PC-3 (cell line): ENCODE results near the gene PTBP1. TPM values are rescaled to one million over a fixed set of nuclear protein-coding genes. Genes with fewer than 3 reads are reported as not detected.
"Not testable (repeated sequence)": the region's sequence is repeated elsewhere in the genome, so short reads cannot be mapped to it uniquely, and the experiment has no call there.

Experiments
- ATAC-seq: fragments of 200-7000 bp; cut with Tn5 transposase; 2 replicates; pipeline ENCODE4 v1.9.1; 2020; ENCODE audit warnings: mild to moderate bottlenecking, moderate library complexity
- BruUV-seq: library from RNA; stranded (reverse); fragments of 400-500 nt; replicated peaks from 2 replicates; lab custom pipeline; 2021; lab: Mats Ljungman, UMichigan
- CTCF ChIA-PET: fragments of 300-600 bp; sonication (Branson Sonifier 250); formaldehyde crosslinking; loops from one replicate; lab custom pipeline; 2022; ENCODE audit warnings: antibody characterized with exemption; lab: Charles Lee
- POLR2A ChIA-PET: fragments of 300-600 bp; sonication (Branson Sonifier 250); formaldehyde crosslinking; loops from one replicate; lab custom pipeline; 2022; ENCODE audit warnings: antibody characterized with exemption; ENCODE audit not compliant: unreplicated experiment; lab: Charles Lee
- DNase-seq: peaks from one replicate; pipeline ENCODE4 v3.0.0-alpha.2; 2015
- H2AFZ ChIP-seq: fragments of 300-600 bp; sonication (generic); 2 replicates; pipeline ENCODE4 v1.6.0; 2016; ENCODE audit warnings: antibody characterized with exemption, low read length
- H3F3A ChIP-seq: fragments of 300-600 bp; sonication (generic); one replicate; pipeline ENCODE4 v1.6.0; 2017; ENCODE audit warnings: antibody characterized with exemption, low read length, control low read depth, mild to moderate bottlenecking; ENCODE audit not compliant: unreplicated experiment
- H3K27ac ChIP-seq: fragments of 300-600 bp; sonication (generic); 2 replicates; pipeline ENCODE4 v1.5.1; 2016; ENCODE audit warnings: mild to moderate bottlenecking, low read length
- H3K27me3 ChIP-seq: fragments of 300-600 bp; sonication (generic); 2 replicates; pipeline ENCODE4 v1.6.1; 2016; ENCODE audit warnings: low read length, mixed read lengths
- H3K36me3 ChIP-seq: fragments of 300-600 bp; sonication (generic); 2 replicates; pipeline ENCODE4 v1.6.1; 2016; ENCODE audit warnings: low read depth, mixed run types, low read length, mixed read lengths
- H3K4me1 ChIP-seq: fragments of 300-600 bp; sonication (generic); 2 replicates; pipeline ENCODE4 v1.5.1; 2016; ENCODE audit warnings: low read length; ENCODE audit not compliant: insufficient read depth
- H3K4me2 ChIP-seq: fragments of 300-600 bp; sonication (generic); 2 replicates; pipeline ENCODE4 v1.6.0; 2016; ENCODE audit warnings: low read length
- H3K4me3 ChIP-seq: fragments of 300-600 bp; sonication (generic); 2 replicates; pipeline ENCODE4 v1.5.1; 2016; ENCODE audit warnings: mild to moderate bottlenecking, low read length, mixed read lengths
- H3K79me2 ChIP-seq: fragments of 300-600 bp; sonication (generic); 2 replicates; pipeline ENCODE4 v1.6.1; 2017; ENCODE audit warnings: low read length, mixed read lengths
- H3K9ac ChIP-seq: fragments of 300-600 bp; sonication (generic); 2 replicates; pipeline ENCODE4 v1.6.0; 2016; ENCODE audit warnings: mild to moderate bottlenecking, low read length
- H3K9me2 ChIP-seq: fragments of 300-600 bp; sonication (generic); replicated peaks from 2 replicates; pipeline ENCODE4 v1.6.1; 2016; ENCODE audit warnings: mixed run types, low read length, mixed read lengths
- H3K9me3 ChIP-seq: fragments of 300-600 bp; sonication (generic); 2 replicates; pipeline ENCODE4 v1.6.1; 2016; ENCODE audit warnings: low read length, mixed read lengths
- H4K20me1 ChIP-seq: fragments of 300-600 bp; sonication (generic); 2 replicates; pipeline ENCODE4 v1.6.1; 2016; ENCODE audit warnings: low read length, mixed read lengths
- CTCF ChIP-seq: fragments of 300-600 bp; sonication (generic); conservative IDR thresholded peaks from 2 replicates; pipeline ENCODE4 v1.5.1; 2017; ENCODE audit warnings: antibody characterized with exemption, low read depth, mild to moderate bottlenecking, low read length
- EZH2 ChIP-seq: fragments of 300-600 bp; sonication (generic); IDR thresholded peaks from one replicate; pipeline ENCODE4 v1.6.1; 2017; ENCODE audit warnings: antibody characterized with exemption, mild to moderate bottlenecking, low read length; ENCODE audit not compliant: unreplicated experiment
- EZH2phosphoT487 ChIP-seq: fragments of 300-600 bp; sonication (generic); IDR thresholded peaks from 2 replicates; pipeline ENCODE4 v1.6.1; 2018; ENCODE audit warnings: mild to moderate bottlenecking, antibody characterized with exemption, low read length, borderline replicate concordance
- intact Hi-C: fragments of 100-400 bp; cut with micrococcal nuclease; formaldehyde crosslinking; loops from 2 replicates; pipeline ENCODE4 v1.9.0; 2023
- total RNA-seq: library from RNA; depleted of rRNA; stranded (reverse); fragments of >200 nt; gene quantifications from 2 replicates; pipeline ENCODE4 v1.2.3, GENCODE V29; 2014

PTBP1 gene
- total RNA-seq, 1 experiment from 2014 or later = 412 TPM

- intact Hi-C loops = no loop called here
Measured at GRCh38 chr19:816500-816857, 19.2 kb downstream of the PTBP1 start.

GRCh38 chr19:820212-820611 lies 23.0 kb downstream of the PTBP1 start:
- ATAC-seq, BruUV-seq: not testable (repeated sequence)

More at GRCh38 chr19:816500-816857, 19.2 kb downstream of the PTBP1 start:
- Histone ChIP-seq H3K9me3 (no peaks in the 10 kb centered on the region), H4K20me1 (0 out of 2 replicates have a peak, but pooled peaks cover 2% of the 10 kb centered on the region), H3K9ac (no peak overlapping the region), H3K36me3 (no peaks in the 10 kb centered on the region; the same call in 1 of the 2 replicates), H3F3A (no peaks in the 10 kb centered on the region), H3K79me2 (no peaks in the 10 kb centered on the region), H2AFZ (no peak overlapping the region), H3K27ac (no peak overlapping the region), H3K4me1 (no peaks in the 10 kb centered on the region), H3K4me2 (no peak overlapping the region), H3K4me3 (no peak overlapping the region), H3K9me2 (no peaks in the 10 kb centered on the region), H3K27me3 (no peaks in the 10 kb centered on the region)
- no peak for DNase-seq
- no TSS peak for BruUV-seq
- no peak for TF ChIP-seq EZH2phosphoT487
- no peak for TF ChIP-seq EZH2
- TF ChIP-seq CTCF = no peak
- CTCF ChIA-PET = no interaction called here
- POLR2A ChIA-PET = no interaction called here
- ATAC-seq = no peak

DNA sequence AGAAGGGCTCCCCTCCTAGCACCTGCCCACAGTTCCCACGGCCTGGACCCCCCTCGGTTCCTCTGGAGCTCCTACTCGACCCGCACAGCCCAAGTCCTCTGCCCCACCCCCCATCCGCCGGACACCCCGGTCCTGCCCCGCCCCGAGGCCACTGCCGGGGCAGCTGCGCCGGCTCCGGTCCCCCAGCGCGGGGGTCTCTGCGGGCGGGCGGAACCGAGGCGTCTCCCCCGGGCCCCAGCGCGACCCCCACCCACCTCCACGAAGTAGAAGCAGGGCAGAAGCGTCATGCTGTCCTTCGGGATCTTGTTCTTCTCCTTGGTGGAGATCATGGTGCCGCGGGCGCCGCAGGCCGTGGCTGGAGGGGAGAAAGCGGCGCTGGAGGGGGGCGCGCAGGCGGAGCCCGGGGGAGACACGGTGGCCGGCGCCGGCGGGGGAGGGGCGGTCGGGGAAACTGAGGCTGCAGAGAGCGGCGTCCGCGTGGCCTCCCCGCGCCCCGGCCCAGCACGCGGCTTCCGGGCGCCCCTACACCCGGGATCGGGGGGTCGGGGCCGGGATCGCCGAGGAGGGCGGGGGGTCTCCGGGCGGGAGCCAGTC lies 24.1 kb downstream of the PTBP1 start:
- no peaks in the 10 kb centered on the region for H3F3A ChIP-seq
- POLR2A ChIA-PET = no interaction called here
- no peak overlapping the region for H3K4me2 ChIP-seq
- ATAC-seq (no peak), DNase-seq (no peak)
- TF ChIP-seq CTCF (no peak), EZH2phosphoT487 (no peak), EZH2 (no peak)
- BruUV-seq = no TSS peak
- no peak overlapping the region for H3K9ac ChIP-seq
- no peaks in the 10 kb centered on the region for H3K4me1 ChIP-seq
- no peaks in the 10 kb centered on the region for H4K20me1 ChIP-seq
- no peak overlapping the region for H3K27ac ChIP-seq
- no peaks in the 10 kb centered on the region for H3K36me3 ChIP-seq
- no peak overlapping the region for H2AFZ ChIP-seq
- no peak overlapping the region for H3K4me3 ChIP-seq
- no peaks in the 10 kb centered on the region for H3K9me2 ChIP-seq
- H3K27me3 ChIP-seq = no peaks in the 10 kb centered on the region
- no peaks in the 10 kb centered on the region for H3K9me3 ChIP-seq
- H3K79me2 ChIP-seq = no peaks in the 10 kb centered on the region
- intact Hi-C loops = no loop called here
- CTCF ChIA-PET = no interaction called here

More at GRCh38 chr19:820212-820611, 23.0 kb downstream of the PTBP1 start:
- H3K4me2 ChIP-seq, H3K4me1 ChIP-seq, H3K9me3 ChIP-seq, H3K9ac ChIP-seq, H3K4me3 ChIP-seq, H3K9me2 ChIP-seq, H3K27ac ChIP-seq, H3F3A ChIP-seq, H4K20me1 ChIP-seq, H3K27me3 ChIP-seq, POLR2A ChIA-PET, intact Hi-C loops, H2AFZ ChIP-seq, H3K79me2 ChIP-seq, DNase-seq, H3K36me3 ChIP-seq, CTCF ChIA-PET: not testable (repeated sequence)
